KOPT-K1 (cell line): ENCODE results near the gene GADD45GIP1.
"Not testable (repeated sequence)": the region's sequence is repeated elsewhere in the genome, so short reads cannot be mapped to it uniquely, and the experiment has no call there.

ENCODE experiments used
- H3K27ac ChIP-seq: fragments of 200-600 bp; sonication (generic); 2 replicates; pipeline ENCODE4 v1.5.1; 2016; ENCODE audit warnings: antibody characterized with exemption, mild to moderate bottlenecking, low read depth, low read length; ENCODE audit not compliant: poor library complexity, severe bottlenecking
- H3K36me3 ChIP-seq: fragments of 200-600 bp; sonication (generic); 2 replicates; pipeline ENCODE4 v1.5.1; 2017; ENCODE audit warnings: antibody characterized with exemption, mild to moderate bottlenecking, low read length, moderate library complexity; ENCODE audit not compliant: insufficient read depth
- H3K9me3 ChIP-seq: fragments of 200-600 bp; sonication (generic); 2 replicates; pipeline ENCODE4 v1.5.1; 2017; ENCODE audit warnings: antibody characterized with exemption, low read length, mild to moderate bottlenecking; ENCODE audit not compliant: insufficient read depth, poor library complexity, severe bottlenecking

GADD45GIP1 gene

DNA sequence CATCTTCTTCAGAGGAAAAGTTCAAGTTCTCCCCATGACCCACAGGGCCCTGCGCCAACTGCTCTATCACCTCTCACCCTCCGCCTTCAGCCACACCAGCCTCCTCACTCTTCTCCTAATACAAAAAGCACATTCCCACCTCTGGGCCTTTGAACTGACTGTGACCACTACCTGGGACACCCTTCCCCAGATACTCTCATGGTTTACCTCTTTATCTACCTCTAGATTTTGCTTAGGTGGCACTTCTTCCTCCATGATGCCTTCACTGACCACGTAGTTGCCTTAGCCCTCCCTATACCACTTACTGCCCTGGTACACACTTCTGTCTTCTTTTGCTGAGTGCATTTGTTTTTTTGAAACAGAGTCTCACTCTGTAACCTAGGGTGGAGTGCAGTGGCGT, 34.1 kb downstream of the GADD45GIP1 start:
- Histone ChIP-seq H3K36me3 (peaks cover 61% of the 10 kb centered on the region), H3K9me3 (no peaks in the 10 kb centered on the region), H3K27ac (no peak overlapping the region)

GRCh38 chr19:12921047-12921446, 36.0 kb downstream of the GADD45GIP1 start:
- Histone ChIP-seq H3K9me3 (no peaks in the 10 kb centered on the region), H3K36me3 (peaks cover 42% of the 10 kb centered on the region), H3K27ac (peak overlapping the region; percentile 21)

GRCh38 chr19:12918253-12918652, 38.8 kb downstream of the GADD45GIP1 start:
- Histone ChIP-seq H3K9me3 (no peaks in the 10 kb centered on the region), H3K27ac (peak overlapping the region; percentile 74), H3K36me3 (peaks cover 14% of the 10 kb centered on the region)

- not testable (repeated sequence) for H3K36me3 ChIP-seq, H3K9me3 ChIP-seq
- peak overlapping the region; percentile 84 for H3K27ac ChIP-seq
Measured at GRCh38 chr19:12915860-12916259, 41.2 kb downstream of the GADD45GIP1 start.

DNA sequence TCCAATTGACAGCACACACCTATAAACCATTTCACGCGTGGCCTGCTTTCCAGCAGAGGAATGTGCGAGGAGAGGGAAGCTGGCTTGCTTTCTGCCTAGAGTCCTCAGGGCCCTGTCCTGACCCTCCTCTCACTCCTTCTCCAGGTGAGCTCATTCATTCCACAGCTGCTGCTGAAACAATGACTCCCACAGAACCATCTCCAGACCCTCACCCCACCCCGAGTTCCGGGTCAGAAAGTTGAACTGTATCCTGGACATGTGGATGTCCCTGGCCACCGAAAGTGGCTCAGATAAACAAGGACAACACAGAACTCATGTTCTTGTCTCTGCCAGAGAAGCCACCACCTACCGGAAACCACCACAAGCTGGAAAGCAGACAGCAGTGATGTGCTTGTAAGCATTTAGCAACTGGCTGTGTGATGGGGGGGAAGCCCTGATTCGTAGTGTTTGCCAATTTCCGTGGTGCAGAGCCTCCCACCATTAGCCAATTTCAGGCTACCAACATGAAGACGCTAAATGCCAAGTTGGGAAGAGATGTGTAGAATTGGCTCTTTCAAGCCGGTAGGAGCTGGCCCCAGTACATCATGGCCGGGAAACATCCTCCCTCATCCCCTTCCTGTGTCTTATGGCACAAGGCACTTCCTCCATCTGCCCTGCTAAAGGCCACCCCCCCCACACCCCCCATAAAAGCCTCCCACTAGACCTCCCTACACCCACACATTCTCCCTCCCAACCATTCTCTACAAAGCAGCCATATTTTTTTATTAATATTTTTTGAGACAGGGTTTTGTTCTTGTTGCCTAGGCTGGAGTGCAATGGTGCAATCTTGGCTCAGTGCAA, 43.0 kb downstream of the GADD45GIP1 start:
- no peaks in the 10 kb centered on the region for H3K36me3 ChIP-seq
- H3K27ac ChIP-seq: peak overlapping the region; percentile 84
- H3K9me3 ChIP-seq: no peaks in the 10 kb centered on the region

- Histone ChIP-seq H3K27ac (peak overlapping the region; percentile 84), H3K36me3 (no peaks in the 10 kb centered on the region), H3K9me3 (no peaks in the 10 kb centered on the region)
Measured at GRCh38 chr19:12913011-12913561, 43.9 kb downstream of the GADD45GIP1 start.

- Histone ChIP-seq H3K27ac (peak overlapping the region; percentile 84), H3K9me3 (no peaks in the 10 kb centered on the region), H3K36me3 (no peaks in the 10 kb centered on the region)
Measured at GRCh38 chr19:12912571-12912970, 44.5 kb downstream of the GADD45GIP1 start.

DNA sequence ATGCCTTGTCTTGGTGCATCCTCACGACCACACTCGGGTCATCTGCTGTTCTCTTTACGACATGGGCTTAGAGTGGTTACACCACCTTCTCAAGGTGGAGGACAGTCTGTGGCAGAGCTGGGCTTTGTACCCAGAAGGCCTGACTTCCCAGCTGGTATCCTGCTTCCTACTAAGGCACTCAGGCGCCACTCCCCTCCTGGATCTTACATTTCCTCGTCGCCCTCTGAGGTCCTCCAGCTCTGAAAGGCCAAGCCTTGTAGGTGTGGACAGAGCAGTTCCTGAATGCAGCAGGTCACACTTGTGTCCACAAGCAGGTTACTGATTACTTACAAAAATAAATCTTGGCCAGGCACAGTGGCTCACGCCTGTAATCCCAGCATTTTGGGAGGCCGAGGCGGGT, 49.9 kb downstream of the GADD45GIP1 start:
- no peaks in the 10 kb centered on the region for H3K9me3 ChIP-seq
- H3K27ac ChIP-seq: no peak overlapping the region
- no peaks in the 10 kb centered on the region; the same call in 1 of the 2 replicates for H3K36me3 ChIP-seq
